Right kidney (tissue), 1 donor: ENCODE results near the gene WDR26.
"Not testable (repeated sequence)": the region's sequence is repeated elsewhere in the genome, so short reads cannot be mapped to it uniquely, and the experiment has no call there.

ENCODE experiments used
- DNase-seq: peaks from one replicate; pipeline ENCODE4 v3.0.0-alpha.2; 2016

WDR26 gene

DNA sequence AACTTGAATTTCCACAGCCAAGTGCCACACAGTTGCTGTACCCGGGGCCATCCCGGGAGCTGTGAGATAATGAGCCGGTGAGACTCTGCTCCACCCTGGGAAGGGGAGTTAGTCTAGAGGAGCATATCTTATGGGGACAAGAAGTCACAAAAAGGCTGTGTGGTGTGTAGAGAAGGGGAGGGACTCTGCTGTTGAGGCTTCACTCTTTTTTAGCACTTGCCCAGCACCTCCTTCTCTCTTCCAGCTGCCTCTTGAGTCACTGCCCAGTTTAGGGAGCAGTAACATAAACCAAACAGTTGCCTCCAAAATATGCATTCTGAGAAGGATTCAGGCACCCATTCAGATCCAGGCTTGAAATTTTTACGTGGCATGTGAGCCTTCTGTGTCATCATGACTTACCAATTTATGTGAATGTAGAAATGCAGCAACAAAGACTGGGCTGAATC, 744 bp upstream of the WDR26 start:
- no peak for DNase-seq

DNA sequence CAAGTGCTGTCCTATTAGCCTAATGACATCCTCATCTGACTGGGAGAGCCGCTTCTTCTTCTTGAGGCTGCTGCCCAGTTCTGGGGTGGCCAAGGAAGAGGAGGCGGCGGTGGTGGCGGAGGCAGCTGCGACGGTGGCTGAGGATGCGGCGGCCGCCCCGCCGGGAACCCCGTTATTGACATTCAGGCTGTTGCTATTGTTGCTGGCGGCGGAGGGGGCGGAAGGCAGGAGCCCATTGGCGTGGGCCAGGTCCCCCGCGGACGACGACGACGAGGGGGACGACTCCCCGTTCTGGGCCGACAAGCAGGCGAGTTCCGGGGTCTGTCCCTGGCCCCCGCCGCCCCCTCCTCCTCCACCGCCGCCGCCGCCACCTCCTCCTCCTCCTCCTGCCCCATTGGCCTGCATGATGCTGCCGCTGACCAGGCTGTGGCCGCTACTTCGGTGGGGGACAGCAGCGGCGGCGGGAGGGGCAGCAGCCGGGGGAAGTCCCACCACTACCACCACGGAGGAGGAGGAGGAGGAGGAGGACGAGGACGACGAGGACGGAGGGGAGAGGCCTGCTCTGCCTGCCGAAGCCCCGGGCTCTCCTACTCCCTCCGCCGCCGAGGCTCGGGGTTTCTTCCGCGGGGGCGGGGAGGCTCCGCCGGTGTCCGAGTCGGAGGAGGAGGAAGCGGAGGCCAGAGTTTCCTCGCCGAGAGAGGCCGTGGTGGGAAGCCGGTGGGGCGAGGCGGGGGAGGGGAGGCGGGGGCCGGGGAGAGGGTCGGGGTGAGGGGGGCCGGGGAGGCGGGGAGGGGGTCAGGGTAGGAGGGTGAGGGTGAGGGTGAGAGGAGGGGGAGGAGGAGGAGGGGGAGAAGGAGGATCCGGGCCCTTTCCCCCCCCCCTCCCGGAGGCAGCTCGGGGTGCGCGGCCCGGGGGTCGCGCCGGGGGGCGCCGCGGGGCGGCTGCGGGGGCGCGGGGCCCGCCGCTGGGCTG, 610 bp downstream of the WDR26 start:
- DNase-seq, result peak; percentile 63

DNA sequence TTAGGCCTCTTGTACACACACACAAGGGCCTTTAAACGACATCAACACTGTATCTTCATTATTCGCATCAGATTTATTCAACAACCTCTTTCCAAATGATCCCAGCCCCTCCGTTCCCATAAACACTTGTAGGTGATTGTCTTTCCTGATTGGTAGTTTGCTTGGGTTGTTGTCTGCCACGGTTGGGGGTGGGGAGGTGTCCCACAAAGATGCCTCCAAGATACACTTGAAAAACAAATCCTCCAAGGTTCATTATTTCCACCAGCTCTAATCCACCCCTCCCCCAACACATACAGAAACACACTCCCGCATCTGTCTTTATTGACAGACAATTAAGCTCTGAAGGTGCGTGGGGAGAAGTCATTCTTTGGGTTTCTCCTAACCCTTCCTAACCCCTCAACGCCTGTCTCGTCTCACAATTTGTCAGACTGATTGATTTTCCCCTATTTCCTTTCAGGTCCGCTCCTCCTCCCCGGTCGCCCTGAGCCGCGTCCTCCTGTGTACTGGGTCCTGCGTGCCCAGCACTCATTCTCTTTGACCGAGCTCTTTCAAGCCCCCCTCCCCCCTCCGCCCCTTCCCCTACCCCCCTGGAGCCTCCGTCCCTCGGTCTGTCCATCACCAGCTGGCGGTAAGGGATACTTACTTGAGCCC, 1.4 kb downstream of the WDR26 start:
- peak; percentile 41 for DNase-seq

DNA sequence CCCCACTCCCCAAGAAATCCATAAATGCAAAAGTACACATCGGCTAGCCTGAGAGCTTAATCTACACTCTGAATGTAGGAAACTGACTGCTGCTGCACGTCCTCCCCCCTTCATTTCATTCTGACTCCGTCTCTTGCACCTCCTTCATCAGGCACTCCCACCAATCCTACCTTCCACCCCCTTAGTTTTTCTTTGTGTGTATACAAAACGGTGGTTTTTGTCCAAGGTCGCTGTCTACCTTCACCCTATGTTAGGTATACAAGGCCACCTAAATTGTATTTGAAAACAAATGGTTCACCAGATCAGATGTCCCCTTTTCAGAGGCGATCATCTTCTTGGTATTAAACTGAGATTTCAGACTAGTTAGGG, 1.9 kb downstream of the WDR26 start:
- no peak for DNase-seq

DNA sequence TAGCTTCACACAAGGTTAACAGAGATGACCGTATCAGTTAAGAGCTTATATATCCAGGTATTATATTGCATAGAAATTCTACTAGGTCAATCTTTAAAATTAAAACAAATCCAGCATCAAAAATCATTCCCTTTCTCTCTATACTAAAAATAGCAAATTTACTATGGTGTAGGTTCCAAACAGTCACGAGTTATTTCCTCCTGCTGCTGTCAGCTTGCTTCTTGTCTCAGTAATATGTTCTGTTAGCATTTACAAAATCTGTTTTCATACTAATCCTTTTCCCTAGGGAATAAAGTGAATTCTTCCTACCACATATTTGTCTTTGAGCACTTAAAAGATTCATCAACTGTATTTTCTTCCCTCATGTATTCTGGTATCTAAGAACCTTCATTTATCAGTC, 2.5 kb downstream of the WDR26 start:
- no peak for DNase-seq

DNA sequence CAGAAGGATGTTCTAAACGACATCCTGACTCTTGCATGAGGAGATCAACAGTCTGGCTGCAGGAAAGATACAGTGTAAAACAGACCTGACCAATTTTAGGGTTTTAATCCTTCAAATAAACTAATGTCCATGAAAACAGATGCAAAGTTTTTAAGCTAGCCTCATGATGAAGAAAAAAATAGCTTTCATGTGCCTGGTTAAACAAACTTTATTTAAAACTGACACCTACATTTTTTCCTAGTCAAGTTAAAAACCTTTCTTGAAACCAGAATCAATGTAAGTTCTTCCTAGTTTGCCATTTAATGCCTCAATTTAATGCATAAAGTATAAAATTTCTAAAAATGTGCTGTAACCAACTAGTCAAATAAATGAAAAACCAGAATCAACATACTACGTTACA, 2.9 kb downstream of the WDR26 start:
- no peak for DNase-seq

DNA sequence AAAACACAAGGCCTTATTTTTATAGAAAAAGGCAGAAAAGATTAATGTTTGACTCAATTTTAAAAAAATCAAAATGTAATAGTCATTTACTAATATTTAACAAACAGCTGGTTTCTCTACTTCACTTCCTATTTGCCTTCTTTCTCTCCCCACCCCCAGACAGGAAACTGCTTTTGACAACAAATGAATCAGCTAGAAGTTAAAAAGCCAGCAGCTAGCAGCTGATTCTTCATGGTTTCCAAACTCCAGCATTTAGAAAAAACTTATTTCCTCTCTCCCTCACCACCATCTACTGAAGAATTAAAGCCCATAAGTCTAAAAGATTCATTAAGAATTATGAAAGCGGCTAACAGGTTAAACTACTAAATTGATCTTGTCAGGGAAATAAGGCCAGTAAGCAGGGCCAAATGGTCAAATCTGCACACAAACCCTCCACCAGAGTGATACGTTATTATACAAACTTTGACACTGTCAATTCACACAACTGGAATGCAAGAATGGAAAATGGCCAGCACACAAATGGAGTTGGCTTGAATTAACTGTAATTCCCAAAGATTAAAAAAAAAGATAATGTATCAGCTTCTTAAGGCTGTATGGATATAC, 4.0 kb downstream of the WDR26 start:
- DNase-seq, result no peak

DNA sequence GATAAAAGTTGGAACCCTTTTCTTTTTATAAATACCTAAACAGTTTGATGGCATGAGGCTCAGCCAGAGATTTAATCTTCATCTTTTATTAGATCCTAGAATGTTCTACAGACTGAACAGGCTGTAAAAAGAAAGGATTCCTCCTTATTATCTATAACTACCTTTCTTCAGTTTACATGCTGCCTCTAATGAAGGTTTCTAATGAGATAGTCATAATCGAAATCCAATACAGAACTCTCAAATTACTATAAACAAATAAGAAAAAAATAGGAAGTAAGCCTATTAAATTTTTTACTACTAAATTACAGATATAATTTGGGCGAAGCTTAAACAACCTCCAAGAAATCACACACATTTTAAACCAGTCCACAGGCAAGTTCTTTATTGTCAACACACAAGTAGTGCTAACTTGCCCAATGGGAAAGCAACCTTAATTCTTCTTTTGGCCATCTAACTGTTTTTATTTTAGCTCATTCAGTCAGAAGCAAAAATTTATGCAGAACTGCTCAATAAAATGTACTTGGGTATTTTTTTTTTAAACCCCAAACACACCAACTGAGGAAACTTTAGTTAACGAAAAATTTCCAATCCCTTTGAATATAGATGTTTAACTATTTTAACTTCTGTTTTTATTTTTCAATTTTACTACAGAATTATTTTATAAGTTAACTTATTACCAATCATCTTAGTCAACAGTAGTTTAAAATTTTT, 4.8 kb downstream of the WDR26 start:
- no peak for DNase-seq

DNA sequence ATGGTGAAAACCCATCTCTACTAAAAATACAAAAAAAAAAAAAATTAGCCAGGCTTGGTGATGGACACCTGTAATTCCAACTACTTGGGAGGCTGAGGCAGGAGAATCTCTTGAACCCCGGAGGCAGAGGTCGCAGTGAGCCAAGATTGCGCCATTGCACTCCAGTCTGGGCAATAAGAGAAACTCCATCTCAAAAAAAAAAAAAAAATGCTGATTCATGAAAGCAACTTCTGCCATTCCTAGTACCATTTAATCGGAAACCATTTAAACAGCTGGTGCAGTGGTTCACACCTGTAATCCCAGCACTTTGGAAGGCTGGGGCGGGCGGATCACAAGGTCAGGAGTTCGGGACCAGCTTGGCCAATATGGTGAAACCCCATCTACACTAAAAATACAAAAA, 5.9 kb downstream of the WDR26 start:
- DNase-seq, result not testable (repeated sequence)

DNA sequence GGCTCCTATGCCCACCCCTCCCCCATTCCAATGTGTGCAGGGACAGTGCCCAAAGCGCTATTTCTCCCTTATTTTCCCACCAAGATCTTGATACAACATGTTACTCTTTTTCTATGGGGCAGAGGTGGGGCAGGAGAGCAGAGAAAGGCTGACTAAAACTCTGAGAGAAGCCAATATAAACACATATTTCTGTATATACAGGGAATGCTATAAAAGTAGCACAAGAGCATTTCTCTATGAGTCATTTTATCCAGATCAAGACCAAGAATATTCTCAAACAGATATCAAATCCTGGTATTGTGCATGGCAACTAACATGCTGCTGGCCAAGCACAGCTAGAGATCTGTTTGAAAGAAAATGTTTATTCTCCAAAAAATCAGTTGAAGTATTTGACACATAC, 7.3 kb downstream of the WDR26 start:
- no peak for DNase-seq

DNA sequence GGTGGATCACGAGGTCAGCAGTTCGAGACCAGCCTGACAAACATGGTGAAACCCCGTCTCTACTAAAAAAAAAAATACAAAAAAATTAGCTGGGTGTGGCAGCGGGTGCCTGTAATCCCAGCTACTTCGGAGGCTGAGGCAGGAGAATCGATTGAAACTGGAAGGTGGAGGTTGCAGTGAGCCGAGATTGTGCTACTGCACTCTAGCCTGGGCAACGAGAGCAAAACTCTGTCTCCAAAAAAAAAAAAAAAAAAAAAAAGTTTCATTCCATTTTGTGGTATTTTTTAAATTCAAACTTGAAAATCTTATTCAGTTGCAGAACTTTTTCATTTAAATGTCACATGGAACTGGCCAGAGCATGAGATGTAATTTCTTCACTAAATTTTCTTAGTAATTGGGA, 7.7 kb downstream of the WDR26 start:
- not testable (repeated sequence) for DNase-seq

DNA sequence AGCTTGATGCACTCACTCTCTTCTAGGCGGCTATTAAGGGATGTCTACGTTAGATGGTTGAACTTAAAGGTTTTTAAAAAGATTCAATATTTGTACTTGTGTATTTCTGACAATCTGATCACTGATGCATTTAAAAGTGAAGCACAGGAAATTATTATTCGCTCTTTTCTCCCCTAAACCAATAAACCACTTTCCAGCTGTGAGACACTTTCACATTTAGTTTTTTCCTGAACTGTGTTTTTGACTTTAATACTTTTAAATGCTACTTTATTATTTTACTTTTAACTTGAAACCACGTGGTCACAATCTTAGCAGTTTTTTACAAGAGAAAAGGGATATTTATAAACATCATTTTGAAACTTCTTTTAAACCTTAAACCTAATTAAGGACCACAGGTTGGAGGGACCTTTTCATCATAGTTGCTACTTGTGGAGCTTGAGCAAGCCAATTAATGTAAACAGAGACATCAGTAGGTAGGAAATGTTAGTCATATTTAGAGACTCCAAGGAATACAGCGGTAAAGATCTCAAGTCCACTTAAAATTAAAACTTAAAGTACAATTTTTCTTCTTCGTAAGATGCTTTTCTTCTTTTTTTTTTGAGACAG, 9.2 kb downstream of the WDR26 start:
- no peak for DNase-seq

DNA sequence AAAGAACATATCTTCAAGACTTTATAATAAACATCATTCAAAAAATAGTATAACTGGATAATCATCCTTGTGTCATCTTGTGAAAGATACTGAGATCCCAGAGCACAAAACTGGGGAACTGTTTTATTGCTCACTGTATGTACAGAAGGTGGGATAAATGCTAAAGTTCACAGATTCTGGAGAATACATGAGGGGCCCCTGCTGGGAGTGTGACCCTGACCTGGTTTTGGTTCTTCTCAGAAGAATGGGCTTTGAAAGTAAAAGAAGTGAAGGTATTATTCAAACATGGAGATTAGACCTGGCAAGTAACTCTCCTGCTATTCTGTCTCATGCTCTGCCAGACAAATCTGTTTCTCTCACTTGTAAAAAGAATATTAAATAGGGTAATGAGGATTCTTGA, 14.5 kb downstream of the WDR26 start:
- no peak for DNase-seq

DNA sequence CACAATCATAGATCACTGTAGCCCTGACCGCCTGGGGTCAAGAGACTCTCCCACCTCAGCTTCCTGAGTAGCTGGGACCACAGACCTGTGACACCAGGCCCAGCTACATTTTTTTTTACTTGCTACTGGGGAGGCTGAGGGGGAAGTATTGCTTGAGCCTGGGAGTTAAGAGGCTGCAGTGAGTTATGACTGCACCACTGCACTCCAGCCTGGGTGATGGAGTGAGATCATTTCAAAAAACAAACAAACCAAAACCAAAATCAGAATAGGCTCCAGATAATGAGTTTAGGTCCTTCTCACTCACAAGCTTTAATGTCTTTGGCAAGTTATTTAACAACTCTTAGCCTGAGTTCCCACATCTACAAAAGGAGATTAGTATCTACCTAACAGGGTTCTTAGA, 22.8 kb downstream of the WDR26 start:
- DNase-seq, result no peak

DNA sequence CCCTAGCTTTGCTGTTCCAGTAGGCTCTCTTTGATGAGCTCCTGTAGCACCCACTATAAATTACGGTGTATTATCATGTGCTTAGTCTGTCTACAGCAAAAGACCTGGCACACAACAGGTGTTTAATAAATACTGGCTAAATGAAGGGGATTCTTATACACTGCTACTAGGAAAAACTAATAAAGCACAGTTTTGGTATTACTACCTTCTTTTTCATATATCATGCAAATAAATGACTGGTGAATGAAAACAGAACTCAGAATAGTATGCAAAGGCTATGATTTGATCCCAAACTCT, 26.4 kb downstream of the WDR26 start:
- no peak for DNase-seq

DNA sequence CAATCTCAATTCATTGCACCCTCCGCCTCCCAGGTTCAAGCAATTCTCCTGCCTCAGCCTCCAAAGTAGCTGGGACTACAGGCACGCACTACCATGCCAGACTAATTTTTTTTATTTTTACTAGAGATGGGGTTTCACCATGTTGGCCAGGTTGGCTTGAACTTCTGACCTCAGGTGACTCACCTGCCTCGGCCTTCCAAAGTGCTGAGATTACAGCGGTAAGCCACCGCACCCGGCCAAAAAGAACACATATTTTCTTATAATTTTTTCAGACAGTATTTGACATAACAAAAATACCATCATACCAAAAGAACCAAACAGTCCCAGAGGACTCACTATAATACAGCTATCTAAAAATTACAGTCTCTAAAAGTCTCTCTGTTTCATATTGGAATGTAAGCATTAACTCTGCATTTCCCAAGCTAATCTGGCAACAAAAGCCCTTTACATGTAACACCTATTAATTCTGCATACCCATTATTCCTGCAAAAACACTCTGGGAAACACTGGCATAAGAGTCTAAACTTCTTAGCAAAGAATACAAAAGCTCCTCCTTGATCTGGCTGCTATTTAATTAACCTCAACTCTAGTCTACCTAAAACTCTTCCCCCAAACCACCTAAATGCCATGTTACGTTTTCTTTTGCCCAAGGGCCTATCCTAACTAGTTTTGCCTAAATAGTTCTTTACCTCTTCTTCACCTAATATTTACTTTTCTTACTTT, 26.9 kb downstream of the WDR26 start:
- no peak for DNase-seq

DNA sequence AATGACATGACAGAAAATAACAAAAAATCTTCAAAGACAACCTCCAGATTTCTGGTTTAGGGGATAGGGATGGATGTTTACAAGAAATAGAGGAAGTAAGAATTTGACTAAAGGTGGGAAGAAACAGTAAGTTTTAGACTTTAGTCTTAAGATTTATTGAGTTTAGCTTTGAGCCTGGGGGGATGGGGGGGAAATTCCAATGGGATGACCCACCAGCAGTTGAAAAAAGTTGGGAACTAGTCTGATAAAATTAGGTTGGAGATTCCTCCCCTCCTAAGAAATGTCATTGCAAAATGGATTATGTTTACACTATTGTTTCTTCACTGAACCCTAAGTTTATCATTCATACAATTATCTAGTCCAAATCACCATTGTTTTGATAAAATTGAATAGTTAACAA, 28.4 kb downstream of the WDR26 start:
- DNase-seq, result no peak

DNA sequence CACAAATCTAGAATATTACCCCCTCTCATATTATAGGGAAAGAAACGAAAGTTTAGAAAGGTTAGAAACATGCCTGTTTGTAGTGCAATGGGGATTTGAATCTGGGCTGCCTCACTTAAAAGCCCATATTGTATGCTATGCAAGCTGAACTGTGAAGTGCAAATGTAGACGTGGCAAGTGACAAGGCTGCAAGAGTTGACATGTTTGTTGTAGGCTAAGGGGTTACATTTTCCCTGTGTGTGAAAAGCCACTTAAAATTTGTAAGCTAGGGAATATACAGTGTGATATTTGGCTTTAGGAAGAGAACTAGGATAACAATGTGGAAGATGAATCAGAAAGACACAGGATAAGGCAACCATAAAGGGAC, 29.0 kb downstream of the WDR26 start:
- no peak for DNase-seq

DNA sequence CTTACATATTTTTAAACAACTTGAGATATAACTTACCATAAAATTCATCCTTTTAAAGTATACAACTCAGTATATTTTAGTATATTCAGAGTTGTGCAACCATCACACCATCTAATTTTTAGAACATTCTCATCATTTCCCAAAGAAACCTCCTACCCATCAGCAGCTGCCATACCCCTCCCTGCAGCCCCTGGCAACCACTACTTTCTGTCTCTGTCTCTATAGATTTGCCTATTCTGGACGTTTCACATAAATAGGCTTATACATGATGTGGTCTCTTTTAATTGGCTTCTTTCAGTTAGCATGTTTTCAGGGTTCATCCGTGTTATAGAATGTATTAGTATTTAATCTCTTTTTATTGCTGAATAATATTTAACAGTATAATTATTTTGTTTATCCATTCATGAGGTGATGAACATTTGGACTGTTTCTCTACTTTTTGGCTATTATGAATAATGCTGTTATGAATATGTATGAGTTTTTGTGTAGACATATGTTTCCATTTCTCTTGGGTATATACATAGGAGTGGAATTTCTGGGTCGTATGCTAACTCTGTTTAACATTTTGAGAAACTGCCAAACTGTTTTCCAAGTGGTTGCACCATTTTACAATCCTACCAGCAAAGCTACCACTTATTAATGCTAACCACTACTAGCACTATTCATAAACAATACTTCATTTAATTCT, 29.5 kb downstream of the WDR26 start:
- no peak for DNase-seq

DNA sequence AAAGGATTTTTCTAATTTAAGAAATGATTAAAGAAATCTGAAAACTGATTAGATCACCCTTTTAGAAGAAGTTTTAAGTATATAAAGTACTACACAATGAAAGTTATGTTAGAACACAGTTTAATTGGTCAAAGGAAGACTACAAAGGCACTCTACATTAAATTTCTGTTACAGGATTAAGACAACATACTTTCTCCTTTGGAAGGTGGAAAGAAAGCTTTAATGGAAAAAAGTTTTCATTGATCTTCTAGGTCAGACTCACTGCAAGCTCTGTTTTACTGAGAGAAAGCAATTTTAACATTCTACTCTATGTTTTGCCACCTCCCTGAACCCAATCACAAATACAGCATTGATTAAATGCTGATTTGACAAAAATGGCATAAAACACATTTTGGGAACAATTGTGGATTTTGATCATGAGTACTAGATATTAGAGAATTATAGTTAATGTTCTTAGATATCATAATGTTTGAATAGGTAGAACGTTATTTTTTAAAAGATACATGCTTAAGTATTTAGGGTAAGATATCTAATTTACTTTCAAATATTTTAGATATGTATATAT, 32.0 kb downstream of the WDR26 start:
- no peak for DNase-seq

DNA sequence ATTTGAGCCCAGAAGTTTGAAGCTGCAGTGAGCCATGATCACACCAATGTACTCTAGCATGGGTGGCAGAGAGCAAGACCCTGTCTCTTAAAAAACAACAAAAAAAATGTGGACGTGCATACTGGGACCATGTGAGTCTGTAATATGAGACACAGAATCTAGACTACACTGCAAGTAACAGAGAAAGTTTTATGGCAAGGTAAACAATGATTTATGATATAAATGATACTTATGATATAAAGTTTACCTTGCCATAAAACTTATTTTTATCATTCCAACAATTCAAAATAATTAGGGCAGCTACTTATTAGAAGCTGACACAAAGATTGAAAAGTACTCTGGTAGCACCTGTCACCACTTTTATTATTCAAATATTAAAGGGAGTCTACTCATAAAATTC, 34.7 kb downstream of the WDR26 start:
- DNase-seq, result no peak
